HG03095 (cell line): ENCODE measurements around the gene SLC25A45.

ENCODE experiments used
- ATAC-seq: cut with Tn5 transposase; IDR thresholded peaks from one replicate; pipeline ENCODE4 v1.9.1; 2021; ENCODE audit warnings: moderate library complexity; ENCODE audit not compliant: unreplicated experiment

SLC25A45 gene

GRCh38 chr11:65404638-65405339, 22.3 kb upstream of the SLC25A45 start:
- ATAC-seq, result no peak

GRCh38 chr11:65404210-65404609, 21.8 kb upstream of the SLC25A45 start:
- ATAC-seq, result no peak

DNA sequence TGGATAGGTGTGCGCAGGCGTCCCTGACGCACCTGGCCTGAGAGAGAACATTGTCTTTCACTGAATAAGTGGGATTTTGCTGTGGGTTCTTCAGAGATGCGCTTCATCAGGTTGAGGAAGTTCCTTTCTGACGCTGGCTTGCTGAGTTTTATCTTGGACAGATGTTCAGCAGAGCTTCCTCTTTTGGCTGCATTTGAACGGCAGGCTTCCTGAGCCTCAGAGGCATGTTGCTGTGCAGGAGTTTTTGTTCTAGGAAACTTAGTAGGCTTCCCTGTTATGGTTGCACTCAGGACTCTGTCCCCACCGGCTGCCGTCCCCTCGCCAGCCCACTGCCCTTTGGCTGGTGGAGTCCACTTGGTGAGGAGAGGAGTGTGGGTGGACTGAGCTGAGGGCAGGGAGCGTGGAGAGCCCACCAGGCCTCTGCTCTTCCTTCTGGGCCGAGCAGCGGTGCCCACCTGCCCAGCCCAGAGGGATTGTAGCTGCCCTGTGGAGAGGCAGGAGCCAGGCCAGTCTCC, 21.2 kb upstream of the SLC25A45 start:
- no peak for ATAC-seq

- no peak for ATAC-seq
These were observed 20.3 kb upstream of the SLC25A45 start for GRCh38 chr11:65402790-65403189.

DNA sequence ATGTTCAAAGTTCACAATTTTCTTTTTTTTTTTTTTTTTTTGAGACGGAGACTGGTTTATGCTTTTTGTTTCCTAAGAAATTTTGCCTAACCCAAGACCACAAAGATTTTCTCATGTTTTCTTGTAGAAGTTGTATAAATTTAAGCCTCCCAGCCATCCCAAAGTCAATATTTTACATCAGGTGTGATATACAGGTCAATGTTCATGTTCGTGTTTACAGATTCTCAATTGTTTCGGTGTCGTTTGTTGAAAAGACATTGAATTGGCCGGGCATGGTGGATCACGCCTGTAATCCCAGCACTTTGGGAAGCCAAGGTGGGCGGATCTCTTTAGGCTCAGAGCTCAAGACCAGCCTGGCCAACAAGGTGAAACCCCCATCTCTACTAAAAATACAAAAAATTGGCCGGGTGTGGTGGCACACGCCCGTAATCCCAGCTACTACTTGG, 19.4 kb upstream of the SLC25A45 start:
- no peak for ATAC-seq

GRCh38 chr11:65401073-65401802, 18.8 kb upstream of the SLC25A45 start:
- no peak for ATAC-seq

DNA sequence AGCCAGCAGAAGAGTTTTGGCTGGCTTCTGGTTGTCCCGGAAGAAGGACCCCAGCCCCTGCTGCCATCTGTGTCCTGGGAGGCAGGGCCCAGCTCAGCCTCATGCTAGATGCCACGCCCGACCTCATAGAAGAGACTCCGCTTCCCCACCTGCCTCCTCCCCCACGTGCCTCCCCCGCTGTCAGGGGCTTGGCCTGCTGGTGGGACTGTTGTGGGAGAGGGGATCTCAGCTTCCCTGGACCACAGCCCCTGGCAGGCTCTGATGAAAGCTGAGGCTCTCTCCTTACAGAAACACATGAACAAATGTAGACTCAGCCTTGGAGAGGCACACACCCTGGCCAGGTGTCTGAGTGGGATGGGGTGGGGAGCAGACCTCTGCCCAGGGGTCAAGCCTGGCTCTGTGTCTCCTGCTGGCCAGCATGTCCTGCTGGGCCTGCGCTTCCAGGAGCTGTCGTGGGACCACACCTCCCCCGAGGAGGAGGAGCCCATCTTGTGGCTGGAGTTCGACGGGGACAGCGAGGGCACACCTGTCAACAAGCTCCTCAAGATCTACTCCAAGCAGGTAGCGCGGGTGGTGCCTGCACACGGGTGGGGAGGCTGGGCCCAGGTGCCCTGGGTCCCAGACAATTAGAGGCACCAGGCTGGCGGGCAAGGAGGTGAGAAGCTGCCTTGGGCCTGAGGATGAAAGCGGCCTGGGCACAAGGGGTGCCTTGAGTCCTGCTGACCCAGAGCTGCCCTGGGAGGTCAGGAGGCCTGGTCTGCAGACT, 18.0 kb upstream of the SLC25A45 start:
- no peak for ATAC-seq

GRCh38 chr11:65399845-65400244, 17.4 kb upstream of the SLC25A45 start:
- no peak for ATAC-seq

GRCh38 chr11:65399249-65399648, 16.8 kb upstream of the SLC25A45 start:
- ATAC-seq, result no peak

DNA sequence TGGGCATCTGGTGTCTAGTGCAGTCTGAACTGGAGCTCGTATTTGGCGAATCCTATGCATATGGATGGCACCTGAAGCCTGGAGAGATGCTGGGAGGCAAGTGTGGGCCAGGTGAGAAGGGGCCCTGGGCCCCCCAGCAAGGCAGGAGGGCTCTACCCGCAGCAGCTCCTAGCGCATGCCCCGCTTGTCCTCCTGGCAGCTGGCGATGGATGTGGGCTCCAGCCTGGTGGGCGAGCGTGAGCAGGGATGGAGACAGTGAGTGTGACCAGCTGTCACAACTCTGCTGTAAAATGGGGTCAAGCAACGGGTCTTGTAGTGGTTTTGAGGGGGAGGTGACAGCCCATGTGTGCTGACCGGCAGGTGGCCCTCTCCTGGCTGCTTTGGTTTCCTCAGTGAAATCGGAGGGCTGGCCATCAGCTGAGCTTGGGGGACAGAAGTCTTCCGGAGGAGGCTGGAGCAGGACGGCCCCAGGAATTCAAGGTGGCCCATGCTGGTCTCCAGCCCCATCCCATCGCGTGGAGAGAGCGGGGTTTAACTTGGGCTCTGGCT, 16.0 kb upstream of the SLC25A45 start:
- ATAC-seq, result no peak

DNA sequence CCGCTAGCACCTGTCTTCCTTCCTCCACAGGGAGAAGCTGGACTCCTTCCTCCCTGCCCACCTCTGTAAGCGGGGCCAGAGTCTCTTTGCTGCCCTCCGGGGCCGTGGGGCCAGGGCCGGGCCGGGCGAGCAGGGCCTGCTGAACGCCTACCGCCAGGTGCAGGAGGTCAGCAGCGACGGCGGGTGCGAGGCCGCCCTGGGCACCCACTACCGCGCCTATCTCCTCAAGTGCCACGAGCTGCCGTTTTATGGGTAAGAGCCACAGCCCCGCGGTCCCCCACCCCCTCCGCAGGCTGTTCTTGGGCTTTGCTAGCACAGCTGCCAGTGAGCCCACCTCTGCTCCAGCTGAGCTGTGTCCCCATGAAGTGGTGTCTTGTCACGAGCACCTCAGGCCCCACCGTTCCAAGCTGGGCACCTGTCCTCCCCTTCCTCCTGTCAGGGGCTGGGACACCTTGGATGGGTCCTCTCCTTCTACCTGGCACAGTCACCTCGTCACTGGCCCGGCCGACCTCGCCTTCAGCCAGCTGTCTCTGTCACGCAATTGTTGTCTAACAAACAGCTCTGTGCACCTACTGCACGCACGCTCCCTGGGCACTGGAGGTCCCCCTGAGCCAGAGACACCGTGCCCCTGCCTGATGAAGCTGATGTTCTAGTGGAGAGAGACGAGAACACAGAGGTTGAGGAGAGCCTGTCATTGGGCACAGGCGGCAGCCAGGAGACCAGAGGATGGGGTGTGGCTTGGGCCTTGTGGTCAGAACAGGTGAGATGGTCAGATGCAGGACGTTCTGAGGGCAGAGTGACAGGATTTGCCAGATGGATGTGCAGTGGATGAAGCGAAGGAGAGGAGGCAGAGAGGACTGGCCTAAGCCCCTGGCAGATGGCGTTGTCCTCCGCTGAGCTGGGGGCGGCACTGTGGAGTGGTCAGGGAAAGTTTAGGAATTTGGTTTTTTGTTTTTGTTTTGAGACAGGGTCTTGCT, 14.6 kb upstream of the SLC25A45 start:
- ATAC-seq, result no peak

DNA sequence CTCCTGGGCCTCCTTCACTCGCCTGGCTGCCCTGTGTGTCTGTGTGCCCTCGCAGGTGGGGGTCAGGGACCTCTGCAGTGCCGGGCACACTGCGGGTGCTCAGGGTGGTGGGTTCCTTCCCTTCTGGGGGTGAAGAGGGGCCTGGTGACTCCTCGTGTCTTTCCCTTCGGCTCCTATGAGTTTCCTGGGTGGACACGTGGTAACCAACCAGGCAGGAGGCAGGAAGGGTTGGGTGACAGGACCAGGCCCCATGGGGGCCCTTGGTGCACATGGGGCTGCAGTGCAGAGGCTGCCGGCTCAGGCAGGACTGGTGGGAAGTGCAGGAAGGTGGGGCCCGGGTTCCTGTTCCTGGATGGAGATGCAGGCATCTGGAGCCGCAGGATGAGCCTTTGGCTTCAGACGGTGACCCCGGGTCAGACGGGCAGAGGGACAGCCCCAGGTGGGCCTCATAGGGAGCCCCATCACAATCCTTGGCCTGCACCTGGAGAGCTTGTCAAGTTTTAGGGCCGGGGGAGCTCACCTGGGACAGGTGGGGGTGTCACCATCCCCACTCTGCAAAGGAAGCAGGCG, 13.6 kb upstream of the SLC25A45 start:
- ATAC-seq, result no peak

DNA sequence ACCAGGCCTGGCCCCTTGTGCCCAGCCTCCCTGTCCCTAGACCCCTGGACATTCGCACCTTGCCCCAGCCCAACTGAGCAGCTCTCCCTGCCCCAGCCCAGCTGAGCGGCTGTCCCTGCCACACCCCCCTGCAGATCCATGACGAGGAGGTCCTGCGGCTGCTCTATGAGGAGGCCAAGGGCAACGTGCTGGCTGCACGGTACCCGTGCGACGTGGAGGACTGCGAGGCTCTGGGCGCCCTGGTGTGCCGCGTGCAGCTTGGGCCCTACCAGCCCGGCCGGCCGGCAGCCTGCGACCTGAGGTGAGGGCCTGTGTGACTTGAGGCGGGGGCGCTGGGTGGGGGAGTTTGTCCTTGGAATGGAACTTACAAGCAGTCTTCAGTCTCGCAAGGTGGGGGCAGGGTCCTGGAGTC, 11.7 kb upstream of the SLC25A45 start:
- ATAC-seq, result no peak

DNA sequence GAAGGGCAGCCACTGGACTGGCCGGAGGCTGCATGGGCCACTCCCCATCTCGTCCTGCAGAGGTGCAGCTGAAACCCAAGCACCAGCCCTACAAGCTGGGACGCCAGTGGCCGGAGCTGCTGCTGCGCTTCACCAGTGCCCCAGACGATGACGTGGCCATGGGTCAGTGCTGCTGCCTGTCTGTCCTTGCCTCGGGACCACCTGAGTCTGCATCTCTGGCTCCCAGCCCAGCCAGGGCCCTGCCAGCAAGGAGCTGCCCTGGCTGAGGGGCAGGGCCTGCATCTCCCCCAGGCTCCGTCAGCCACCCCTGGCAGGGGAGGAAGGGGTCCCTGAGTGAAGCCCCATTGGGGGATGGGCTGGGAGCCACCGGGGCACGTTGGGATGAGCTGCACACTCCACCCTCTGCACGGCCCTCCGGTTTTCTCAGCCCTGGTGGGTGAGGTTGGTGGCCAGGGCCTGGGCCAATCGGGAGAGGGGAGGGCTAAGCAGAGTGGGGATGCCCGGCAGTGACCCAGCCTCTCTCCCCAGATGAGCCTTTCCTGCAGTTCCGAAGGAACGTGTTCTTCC, 11.2 kb upstream of the SLC25A45 start:
- no peak for ATAC-seq

DNA sequence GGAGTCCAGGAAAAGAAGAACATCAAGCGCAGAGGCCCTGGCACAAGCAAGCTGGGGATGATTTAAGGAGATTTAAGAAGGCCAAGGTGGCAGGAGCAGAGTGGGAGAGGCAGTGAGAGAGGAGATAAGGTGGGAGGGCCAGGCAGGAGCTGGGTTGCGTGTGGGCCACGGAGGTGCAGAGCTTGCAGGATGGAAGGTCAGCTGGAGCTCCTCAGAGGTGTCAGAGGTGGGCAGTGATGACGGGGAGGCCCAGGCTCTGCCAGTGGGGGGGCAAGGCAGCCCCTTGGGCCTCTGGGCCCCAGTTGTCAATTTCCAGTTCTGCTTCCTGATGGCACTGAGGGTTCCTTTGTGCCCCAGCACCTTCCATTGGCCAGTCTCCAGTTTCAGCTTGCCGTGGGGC, 10.5 kb upstream of the SLC25A45 start:
- no peak for ATAC-seq

- ATAC-seq, result no peak
These were observed 9.9 kb upstream of the SLC25A45 start for GRCh38 chr11:65392186-65392829.

DNA sequence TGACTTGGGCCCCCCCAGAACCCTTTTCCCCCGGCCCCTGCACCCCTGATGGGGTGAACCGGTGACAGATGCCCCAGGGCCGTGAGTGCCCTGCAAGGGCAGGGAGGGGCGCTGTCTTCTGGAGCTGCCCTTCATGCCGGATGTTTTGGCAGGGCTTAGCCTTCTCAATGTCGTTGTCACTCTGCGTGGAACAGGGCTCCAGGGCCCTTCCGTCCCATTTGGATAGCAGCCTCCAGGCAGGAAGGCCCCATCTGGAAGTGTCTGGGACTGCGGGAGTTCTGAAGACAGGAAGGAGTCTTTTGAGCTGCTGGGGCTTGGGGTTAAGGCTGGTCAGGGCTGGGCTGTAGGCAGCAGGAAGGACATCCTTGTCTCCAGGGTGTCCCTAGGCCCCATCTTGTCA, 8.6 kb upstream of the SLC25A45 start:
- ATAC-seq, result no peak

DNA sequence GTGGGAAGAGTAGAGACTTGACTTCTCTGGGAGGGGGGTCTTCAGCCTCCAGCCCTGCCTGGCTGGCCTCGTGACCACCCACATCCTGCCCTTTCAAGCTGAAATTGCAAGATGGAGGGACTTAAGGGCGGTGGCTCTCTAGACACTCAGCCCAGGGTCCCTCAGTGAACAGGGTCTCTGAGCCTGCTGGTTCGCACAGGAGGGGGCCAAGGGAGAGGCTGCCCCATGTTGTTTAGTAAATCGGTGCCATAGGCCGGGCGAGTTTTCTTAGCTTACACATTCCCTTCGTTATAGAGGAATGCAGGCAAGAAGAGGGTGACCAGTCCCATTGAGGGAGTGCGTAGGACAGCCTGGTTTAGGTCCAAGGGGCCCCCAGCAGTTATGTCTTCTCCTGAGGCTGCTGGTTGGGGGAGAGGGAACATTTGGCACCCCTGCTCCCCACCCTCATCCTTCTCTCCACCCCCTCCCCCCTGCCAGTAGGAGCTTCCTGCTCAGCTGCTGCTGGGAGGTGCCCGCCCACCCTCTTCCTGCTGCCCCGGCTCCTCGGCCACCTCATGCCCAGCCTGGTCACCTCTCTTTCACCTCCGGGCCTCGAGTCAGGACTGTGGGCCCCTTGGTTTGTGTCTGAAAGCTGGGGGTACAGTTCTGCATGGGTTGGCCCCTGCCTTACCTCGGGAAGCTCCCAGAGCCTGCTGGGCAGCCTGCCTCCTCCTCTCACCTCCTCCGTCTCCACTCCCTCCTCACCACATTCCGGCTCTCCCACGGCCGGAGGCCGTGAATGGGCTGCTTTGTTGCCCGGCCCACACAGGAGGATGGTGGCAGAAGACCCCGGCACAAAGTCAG, 7.9 kb upstream of the SLC25A45 start:
- ATAC-seq, result no peak
